GM23338 (cell line): Measurements from ENCODE around the gene TTC16. TPM values are rescaled to one million over a fixed set of nuclear protein-coding genes. Genes with fewer than 3 reads are reported as not detected.

Source experiments
- ATAC-seq: fragments of 200-7000 bp; cut with Tn5 transposase; 3 replicates; pipeline ENCODE4 v1.9.1; 2020
- DNase-seq: peaks from one replicate; pipeline ENCODE4 v3.0.0-alpha.2; 2015; ENCODE audit warnings: low spot score
- H2AFZ ChIP-seq: fragments of 200-600 bp; sonication (generic); 2 replicates; pipeline ENCODE4 v1.8.0; 2016; ENCODE audit warnings: antibody characterized with exemption, mild to moderate bottlenecking, moderate library complexity
- H3F3A ChIP-seq: fragments of 200-600 bp; sonication (generic); replicated peaks from 2 replicates; pipeline ENCODE4 v1.8.0; 2017; ENCODE audit warnings: antibody characterized with exemption, mixed run types, low read depth
- H3K27ac ChIP-seq: fragments of 200-600 bp; sonication (generic); 2 replicates; pipeline ENCODE4 v1.6.1; 2016; ENCODE audit warnings: low read depth
- H3K27me3 ChIP-seq: fragments of 200-600 bp; sonication (generic); 2 replicates; pipeline ENCODE4 v1.8.0; 2016; ENCODE audit warnings: mild to moderate bottlenecking, mixed run types, moderate library complexity; ENCODE audit not compliant: insufficient read depth
- H3K36me3 ChIP-seq: fragments of 200-600 bp; sonication (generic); 2 replicates; pipeline ENCODE4 v1.8.0; 2016; ENCODE audit warnings: mild to moderate bottlenecking; ENCODE audit not compliant: insufficient read depth
- H3K4me1 ChIP-seq: fragments of 200-600 bp; sonication (generic); 2 replicates; pipeline ENCODE4 v1.8.0; 2016; ENCODE audit warnings: mild to moderate bottlenecking, moderate library complexity; ENCODE audit not compliant: insufficient read depth
- H3K4me2 ChIP-seq: fragments of 200-600 bp; sonication (generic); 2 replicates; pipeline ENCODE4 v1.7.1; 2017; ENCODE audit warnings: mixed run types
- H3K4me3 ChIP-seq: fragments of 200-600 bp; sonication (generic); 2 replicates; pipeline ENCODE4 v1.6.1; 2016; ENCODE audit warnings: mixed run types
- H3K79me2 ChIP-seq: fragments of 200-600 bp; sonication (generic); replicated peaks from 2 replicates; pipeline ENCODE4 v1.8.0; 2017; ENCODE audit warnings: mild to moderate bottlenecking; ENCODE audit not compliant: insufficient read depth
- H3K9me2 ChIP-seq: fragments of 200-600 bp; sonication (generic); 2 replicates; pipeline ENCODE4 v1.8.0; 2017; ENCODE audit not compliant: insufficient read depth
- H4K20me1 ChIP-seq: fragments of 200-600 bp; sonication (generic); replicated peaks from 2 replicates; pipeline ENCODE4 v1.8.0; 2017; ENCODE audit warnings: mild to moderate bottlenecking; ENCODE audit not compliant: insufficient read depth
- H3K27ac Mint-ChIP-seq: 2 replicates; pipeline ENCODE4 v1.8.0; 2020; ENCODE audit warnings: inconsistent platforms, mild to moderate bottlenecking, moderate library complexity, mixed read lengths
- H3K27me3 Mint-ChIP-seq: 3 replicates; pipeline ENCODE4 v1.8.0; 2022; ENCODE audit warnings: low read depth, mild to moderate bottlenecking, moderate library complexity, mixed read lengths, inconsistent platforms; ENCODE audit not compliant: insufficient read depth, poor library complexity
- H3K36me3 Mint-ChIP-seq: 3 replicates; pipeline ENCODE4 v1.8.0; 2021; ENCODE audit warnings: low read depth, mild to moderate bottlenecking, inconsistent platforms, moderate library complexity, mixed read lengths
- H3K4me1 Mint-ChIP-seq: 3 replicates; pipeline ENCODE4 v1.8.0; 2020; ENCODE audit warnings: mild to moderate bottlenecking, inconsistent platforms, mixed read lengths
- H3K4me3 Mint-ChIP-seq: 3 replicates; pipeline ENCODE4 v1.8.0; 2021; ENCODE audit warnings: moderate library complexity, mild to moderate bottlenecking, inconsistent platforms, mixed read lengths
- H3K9me3 Mint-ChIP-seq: 3 replicates; pipeline ENCODE4 v1.8.0; 2020; ENCODE audit warnings: moderate library complexity, mild to moderate bottlenecking, inconsistent platforms, mixed read lengths
- CTCF ChIP-seq, 2 experiments: fragments of 200-600 bp in 1 of 2; sonication (generic) in 1 of 2; conservative IDR thresholded peaks; 2 replicates each; pipeline versions ENCODE4 v1.5.1 to v1.6.1; 2016 to 2017; ENCODE audit warnings: antibody characterized with exemption in 2 of 2, low read depth in 2 of 2, mild to moderate bottlenecking in 2 of 2, moderate library complexity in 1 of 2
- ETS1 ChIP-seq: IDR thresholded peaks from 2 replicates; pipeline ENCODE4 v1.6.1; 2016; ENCODE audit warnings: antibody characterized with exemption
- EZH2 ChIP-seq: fragments of 200-600 bp; sonication (generic); IDR thresholded peaks from one replicate; pipeline ENCODE4 v1.8.0; 2017; ENCODE audit warnings: antibody characterized with exemption, mild to moderate bottlenecking, low read depth; ENCODE audit not compliant: unreplicated experiment
- EZH2phosphoT487 ChIP-seq: fragments of 200-600 bp; sonication (generic); IDR thresholded peaks from one replicate; pipeline ENCODE4 v1.8.1; 2018; ENCODE audit warnings: antibody characterized with exemption; ENCODE audit not compliant: unreplicated experiment
- NANOG ChIP-seq: IDR thresholded peaks from 2 replicates; pipeline ENCODE4 v1.6.1; 2016; ENCODE audit warnings: antibody characterized with exemption, borderline replicate concordance
- POLR2AphosphoS5 ChIP-seq: IDR thresholded peaks from 2 replicates; pipeline ENCODE4 v1.6.1; 2016; ENCODE audit warnings: antibody characterized with exemption, low read depth
- REST ChIP-seq: IDR thresholded peaks from one replicate; pipeline ENCODE4 v1.6.1; 2018; ENCODE audit warnings: antibody characterized with exemption; ENCODE audit not compliant: unreplicated experiment
- STAT1 ChIP-seq: IDR thresholded peaks from one replicate; pipeline ENCODE4 v1.6.1; 2016; ENCODE audit warnings: antibody characterized with exemption; ENCODE audit not compliant: unreplicated experiment
- ZNF114 ChIP-seq: fragments of 250-450 bp; sonication (Bioruptor Pico); IDR thresholded peaks from 2 replicates; pipeline ENCODE4 v1.5.0; 2020; ENCODE audit warnings: mild to moderate bottlenecking, moderate library complexity
- polyA plus RNA-seq: library from polyadenylated mRNA; unstranded; fragments of >200 nt; fragmentation: Nextera tagmentation; extraction: Ambion mirVana; gene quantifications from 2 replicates; pipeline ENCODE4 v1.2.1, GENCODE V29; 2016
- total RNA-seq: library from RNA; depleted of rRNA; stranded (reverse); fragments of >200 nt; shearing (Covaris generic); gene quantifications from 2 replicates; pipeline ENCODE4 v1.2.3, GENCODE V29; 2014

TTC16 gene
- total and polyA plus RNA-seq, 2 experiments from 2014 or later = not detected

GRCh38 chr9:127667127-127667844 is 48.6 kb upstream of the TTC16 start:
- no peak overlapping the region for H3K4me3 Mint-ChIP-seq
- no peaks in the 10 kb centered on the region for H3K79me2 ChIP-seq
- no peaks in the 10 kb centered on the region for H3K4me1 ChIP-seq
- no peak overlapping the region for H3K27ac Mint-ChIP-seq
- H3K27me3 ChIP-seq = no peaks in the 10 kb centered on the region
- H2AFZ ChIP-seq = no peak overlapping the region
- H3K36me3 Mint-ChIP-seq = peaks cover 37% of the 10 kb centered on the region
- DNase-seq (no peak), ATAC-seq (no peak)
- H3K4me1 Mint-ChIP-seq = no peaks in the 10 kb centered on the region
- no peak for TF ChIP-seq ZNF114 (CRISPR knock-in tag)
- no peak for TF ChIP-seq CTCF (conservative IDR thresholded peaks at IDR 0.05; ENCODE audit: low read depth in 2 of 2)
- TF ChIP-seq STAT1 = no peak
- TF ChIP-seq ETS1 = no peak
- TF ChIP-seq EZH2 = no peak
- no peak for TF ChIP-seq NANOG
- no peak for TF ChIP-seq EZH2phosphoT487
- no peak for TF ChIP-seq REST
- no peak for TF ChIP-seq POLR2AphosphoS5
- H3K4me3 ChIP-seq = no peak overlapping the region
- H4K20me1 ChIP-seq = no peaks in the 10 kb centered on the region; the same call in 1 of the 2 replicates
- no peak overlapping the region for H3K4me2 ChIP-seq
- H3K9me2 ChIP-seq = no peaks in the 10 kb centered on the region
- no peaks in the 10 kb centered on the region for H3F3A ChIP-seq
- no peak overlapping the region for H3K27ac ChIP-seq
- H3K9me3 Mint-ChIP-seq = no peaks in the 10 kb centered on the region
- peaks cover 19% of the 10 kb centered on the region for H3K36me3 ChIP-seq
- H3K27me3 Mint-ChIP-seq = no peaks in the 10 kb centered on the region
